Glutamatergic neuron (in vitro differentiated cells): ENCODE measurements around the gene LRFN4. TPM values are rescaled to one million over a fixed set of nuclear protein-coding genes. Genes with fewer than 3 reads are reported as not detected.

ENCODE experiments used
- DNase-seq: peaks from one replicate; pipeline ENCODE4 v3.0.0; 2022
- H3K27ac Mint-ChIP-seq: one replicate; pipeline ENCODE4 v1.8.0; 2020; ENCODE audit warnings: mild to moderate bottlenecking, mixed read lengths, inconsistent platforms; ENCODE audit not compliant: unreplicated experiment
- H3K27me3 Mint-ChIP-seq: one replicate; pipeline ENCODE4 v1.8.0; 2020; ENCODE audit warnings: mild to moderate bottlenecking, moderate library complexity, mixed read lengths, inconsistent platforms; ENCODE audit not compliant: unreplicated experiment
- H3K36me3 Mint-ChIP-seq: one replicate; pipeline ENCODE4 v1.8.0; 2020; ENCODE audit warnings: mild to moderate bottlenecking, mixed read lengths, inconsistent platforms; ENCODE audit not compliant: unreplicated experiment
- H3K4me1 Mint-ChIP-seq: one replicate; pipeline ENCODE4 v1.8.0; 2020; ENCODE audit warnings: mild to moderate bottlenecking, low read depth, mixed read lengths, inconsistent platforms; ENCODE audit not compliant: unreplicated experiment
- H3K4me3 Mint-ChIP-seq: one replicate; pipeline ENCODE4 v1.8.0; 2020; ENCODE audit warnings: mild to moderate bottlenecking, mixed read lengths, inconsistent platforms; ENCODE audit not compliant: unreplicated experiment
- H3K9me3 Mint-ChIP-seq: one replicate; pipeline ENCODE4 v1.8.0; 2020; ENCODE audit warnings: mild to moderate bottlenecking, moderate library complexity, mixed read lengths, inconsistent platforms; ENCODE audit not compliant: unreplicated experiment
- total RNA-seq: library from RNA; stranded (reverse); fragmentation: NEBNext Ultra II Directional; extraction: Animal tissue kit (Norgen Biotek cat#: 25700); gene quantifications from one replicate; pipeline ENCODE4 v1.2.1, GENCODE V29; 2021; ENCODE audit not compliant: unreplicated experiment
- TF ChIP-seq, protein P1 (sequence below): fragments of 200-600 bp; sonication (generic); IDR thresholded peaks from one replicate; pipeline ENCODE4 v1.5.0; 2021; ENCODE audit not compliant: partially characterized antibody, unreplicated experiment

LRFN4 gene
- total RNA-seq, 1 donor from 2014 or later = 67.1 TPM

- Mint-ChIP-seq H3K9me3 (peaks cover 4% of the 10 kb centered on the region), H3K27ac (peak overlapping the region; percentile 39), H3K36me3 (peaks cover 3% of the 10 kb centered on the region), H3K27me3 (peaks cover 6% of the 10 kb centered on the region), H3K4me3 (no peak overlapping the region), H3K4me1 (peaks cover 5% of the 10 kb centered on the region)
- DNase-seq = peak; percentile 39
- TF ChIP-seq, protein P1, sequence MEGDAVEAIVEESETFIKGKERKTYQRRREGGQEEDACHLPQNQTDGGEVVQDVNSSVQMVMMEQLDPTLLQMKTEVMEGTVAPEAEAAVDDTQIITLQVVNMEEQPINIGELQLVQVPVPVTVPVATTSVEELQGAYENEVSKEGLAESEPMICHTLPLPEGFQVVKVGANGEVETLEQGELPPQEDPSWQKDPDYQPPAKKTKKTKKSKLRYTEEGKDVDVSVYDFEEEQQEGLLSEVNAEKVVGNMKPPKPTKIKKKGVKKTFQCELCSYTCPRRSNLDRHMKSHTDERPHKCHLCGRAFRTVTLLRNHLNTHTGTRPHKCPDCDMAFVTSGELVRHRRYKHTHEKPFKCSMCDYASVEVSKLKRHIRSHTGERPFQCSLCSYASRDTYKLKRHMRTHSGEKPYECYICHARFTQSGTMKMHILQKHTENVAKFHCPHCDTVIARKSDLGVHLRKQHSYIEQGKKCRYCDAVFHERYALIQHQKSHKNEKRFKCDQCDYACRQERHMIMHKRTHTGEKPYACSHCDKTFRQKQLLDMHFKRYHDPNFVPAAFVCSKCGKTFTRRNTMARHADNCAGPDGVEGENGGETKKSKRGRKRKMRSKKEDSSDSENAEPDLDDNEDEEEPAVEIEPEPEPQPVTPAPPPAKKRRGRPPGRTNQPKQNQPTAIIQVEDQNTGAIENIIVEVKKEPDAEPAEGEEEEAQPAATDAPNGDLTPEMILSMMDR = no peak
Measured at GRCh38 chr11:66867425-66868040, 10.7 kb downstream of the LRFN4 start.

DNA sequence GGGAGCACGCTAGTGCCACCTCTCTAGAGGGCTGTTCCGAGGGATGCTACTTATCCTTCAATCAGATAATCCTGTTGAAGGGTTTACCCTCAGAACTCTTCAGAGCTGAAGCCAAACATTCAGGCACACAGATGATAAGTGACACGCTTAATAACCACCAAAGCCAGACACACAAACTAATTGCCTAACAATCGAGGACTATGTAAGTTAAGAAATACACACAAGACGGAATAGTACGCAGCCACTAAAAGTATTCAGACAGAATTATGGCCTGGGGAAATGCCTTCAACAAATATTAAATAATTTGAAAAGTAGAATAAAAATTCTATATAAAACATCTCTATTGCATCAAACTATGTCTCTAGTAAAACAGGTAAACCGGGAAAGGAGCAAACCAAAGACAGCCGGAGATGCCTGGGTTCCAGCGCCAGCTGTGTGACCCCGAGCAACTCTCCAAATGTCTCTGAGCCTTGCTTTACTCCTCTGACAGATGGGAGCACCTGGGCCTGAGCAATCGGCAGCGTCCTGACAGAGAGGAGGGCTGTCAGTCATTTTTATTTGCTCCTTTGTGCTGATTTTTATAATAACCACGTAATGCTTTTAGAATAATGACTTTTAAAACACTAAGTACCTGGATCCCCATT lies 11.3 kb downstream of the LRFN4 start:
- H3K4me3 Mint-ChIP-seq = no peak overlapping the region
- H3K27ac Mint-ChIP-seq = no peak overlapping the region
- TF ChIP-seq, protein P1 = no peak
- peaks cover 4% of the 10 kb centered on the region for H3K9me3 Mint-ChIP-seq
- H3K27me3 Mint-ChIP-seq = peaks cover 4% of the 10 kb centered on the region
- DNase-seq = no peak
- H3K4me1 Mint-ChIP-seq = peaks cover 5% of the 10 kb centered on the region
- H3K36me3 Mint-ChIP-seq = peaks cover 3% of the 10 kb centered on the region

- no peak overlapping the region for H3K27ac Mint-ChIP-seq
- H3K9me3 Mint-ChIP-seq = peaks cover 4% of the 10 kb centered on the region
Measured at GRCh38 chr11:66868726-66869566, 12.1 kb downstream of the LRFN4 start.

GRCh38 chr11:66869567-66869870 lies 12.7 kb downstream of the LRFN4 start:
- Mint-ChIP-seq H3K27me3 (peaks cover 4% of the 10 kb centered on the region), H3K36me3 (peaks cover 3% of the 10 kb centered on the region), H3K27ac (no peak overlapping the region), H3K4me1 (peaks cover 5% of the 10 kb centered on the region), H3K4me3 (no peak overlapping the region), H3K9me3 (peaks cover 6% of the 10 kb centered on the region)
- TF ChIP-seq, protein P1 = no peak
- no peak for DNase-seq

More at GRCh38 chr11:66868726-66869566, 12.1 kb downstream of the LRFN4 start:
- Mint-ChIP-seq H3K36me3 (peaks cover 3% of the 10 kb centered on the region), H3K4me3 (no peak overlapping the region), H3K27me3 (peaks cover 4% of the 10 kb centered on the region), H3K4me1 (peaks cover 5% of the 10 kb centered on the region)
- peak; percentile 73 for DNase-seq
- TF ChIP-seq, protein P1 = peak; percentile 42
